MCF 10A (cell line): ENCODE results near the gene LARP6. TPM values are rescaled to one million over a fixed set of nuclear protein-coding genes. Genes with fewer than 3 reads are reported as not detected.
"Not testable (repeated sequence)": the region's sequence is repeated elsewhere in the genome, so short reads cannot be mapped to it uniquely, and the experiment has no call there.

Experiments used
- BruUV-seq: library from RNA; stranded (reverse); fragments of 400-500 nt; replicated peaks from 2 replicates; lab custom pipeline; 2021; lab: Mats Ljungman, UMichigan
- CTCF ChIA-PET: fragments of 300-600 bp; sonication (Branson Sonifier 250); formaldehyde crosslinking; extraction: SDS; loops from one replicate; lab custom pipeline; 2021; ENCODE audit warnings: antibody characterized with exemption, inconsistent platforms; lab: Yijun Ruan, JAX
- POLR2A ChIA-PET: fragments of 300-600, 350-650 bp; sonication (Branson Sonifier 250); formaldehyde crosslinking; extraction: SDS; loops from one replicate; lab custom pipeline; 2020; ENCODE audit warnings: antibody characterized with exemption, inconsistent platforms; lab: Yijun Ruan, JAX
- DNase-seq: peaks from one replicate; pipeline ENCODE4 v3.0.0-alpha.2; 2018; ENCODE audit not compliant: unreplicated experiment
- H3K27ac Mint-ChIP-seq: one replicate; pipeline ENCODE4 v1.8.0; 2022; ENCODE audit warnings: mild to moderate bottlenecking, low read depth, mixed read lengths; ENCODE audit not compliant: unreplicated experiment
- H3K27me3 Mint-ChIP-seq: one replicate; pipeline ENCODE4 v1.8.0; 2022; ENCODE audit warnings: mixed read lengths; ENCODE audit not compliant: insufficient read depth, unreplicated experiment
- H3K36me3 Mint-ChIP-seq: one replicate; pipeline ENCODE4 v1.8.0; 2022; ENCODE audit warnings: mild to moderate bottlenecking, moderate library complexity, mixed read lengths; ENCODE audit not compliant: insufficient read depth, unreplicated experiment
- H3K4me1 Mint-ChIP-seq: one replicate; pipeline ENCODE4 v1.8.0; 2022; ENCODE audit warnings: mixed read lengths; ENCODE audit not compliant: insufficient read depth, unreplicated experiment
- H3K4me3 Mint-ChIP-seq: one replicate; pipeline ENCODE4 v1.8.0; 2022; ENCODE audit warnings: mild to moderate bottlenecking, moderate library complexity, mixed read lengths; ENCODE audit not compliant: unreplicated experiment
- H3K9me3 Mint-ChIP-seq: one replicate; pipeline ENCODE4 v1.8.0; 2022; ENCODE audit warnings: mixed read lengths; ENCODE audit not compliant: unreplicated experiment
- intact Hi-C: fragments of 100-400 bp; cut with micrococcal nuclease; formaldehyde crosslinking; loops from 2 replicates; pipeline ENCODE4 v1.14.1; 2022
- total RNA-seq: library from RNA; stranded (reverse); gene quantifications from 2 replicates; pipeline ENCODE4 v1.2.3, GENCODE V29; 2022
- TF ChIP-seq, protein P1 (sequence below): fragments of 200-600 bp; IDR thresholded peaks from one replicate; pipeline ENCODE4 v1.8.0; 2022; ENCODE audit warnings: antibody characterized with exemption, mild to moderate bottlenecking; ENCODE audit not compliant: unreplicated experiment

The LARP6 gene
- total RNA-seq, 1 experiment from 2014 or later, result 67.3 TPM

DNA sequence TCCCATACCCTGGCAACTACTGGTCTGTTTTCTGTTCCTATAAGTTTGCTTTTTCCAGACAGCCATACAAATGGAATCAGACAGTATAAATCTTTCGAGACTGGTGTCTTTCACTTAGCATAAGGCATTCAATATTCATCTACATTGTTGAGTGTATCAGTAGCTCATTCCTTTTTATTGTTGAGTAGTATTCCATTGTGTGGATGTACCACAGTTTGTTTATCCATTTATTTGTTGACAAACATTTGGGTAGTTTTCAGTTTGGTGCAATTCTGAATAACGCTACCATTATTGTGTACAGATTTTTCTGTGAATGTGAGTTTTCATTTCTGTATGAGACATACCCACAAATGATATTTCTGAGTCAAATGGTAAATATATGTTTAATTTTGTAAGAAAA lies 35.4 kb downstream of the LARP6 start:
- no peak for DNase-seq
- TF ChIP-seq, protein P1, sequence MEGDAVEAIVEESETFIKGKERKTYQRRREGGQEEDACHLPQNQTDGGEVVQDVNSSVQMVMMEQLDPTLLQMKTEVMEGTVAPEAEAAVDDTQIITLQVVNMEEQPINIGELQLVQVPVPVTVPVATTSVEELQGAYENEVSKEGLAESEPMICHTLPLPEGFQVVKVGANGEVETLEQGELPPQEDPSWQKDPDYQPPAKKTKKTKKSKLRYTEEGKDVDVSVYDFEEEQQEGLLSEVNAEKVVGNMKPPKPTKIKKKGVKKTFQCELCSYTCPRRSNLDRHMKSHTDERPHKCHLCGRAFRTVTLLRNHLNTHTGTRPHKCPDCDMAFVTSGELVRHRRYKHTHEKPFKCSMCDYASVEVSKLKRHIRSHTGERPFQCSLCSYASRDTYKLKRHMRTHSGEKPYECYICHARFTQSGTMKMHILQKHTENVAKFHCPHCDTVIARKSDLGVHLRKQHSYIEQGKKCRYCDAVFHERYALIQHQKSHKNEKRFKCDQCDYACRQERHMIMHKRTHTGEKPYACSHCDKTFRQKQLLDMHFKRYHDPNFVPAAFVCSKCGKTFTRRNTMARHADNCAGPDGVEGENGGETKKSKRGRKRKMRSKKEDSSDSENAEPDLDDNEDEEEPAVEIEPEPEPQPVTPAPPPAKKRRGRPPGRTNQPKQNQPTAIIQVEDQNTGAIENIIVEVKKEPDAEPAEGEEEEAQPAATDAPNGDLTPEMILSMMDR, result no peak
- Mint-ChIP-seq H3K4me3 (no peak overlapping the region), H3K36me3 (no peaks in the 10 kb centered on the region), H3K4me1 (no peaks in the 10 kb centered on the region), H3K27me3 (no peaks in the 10 kb centered on the region), H3K27ac (no peak overlapping the region), H3K9me3 (no peaks in the 10 kb centered on the region)
- CTCF ChIA-PET, result no interaction called here
- POLR2A ChIA-PET, result no interaction called here
- no TSS peak for BruUV-seq
- intact Hi-C loops, result no loop called here

DNA sequence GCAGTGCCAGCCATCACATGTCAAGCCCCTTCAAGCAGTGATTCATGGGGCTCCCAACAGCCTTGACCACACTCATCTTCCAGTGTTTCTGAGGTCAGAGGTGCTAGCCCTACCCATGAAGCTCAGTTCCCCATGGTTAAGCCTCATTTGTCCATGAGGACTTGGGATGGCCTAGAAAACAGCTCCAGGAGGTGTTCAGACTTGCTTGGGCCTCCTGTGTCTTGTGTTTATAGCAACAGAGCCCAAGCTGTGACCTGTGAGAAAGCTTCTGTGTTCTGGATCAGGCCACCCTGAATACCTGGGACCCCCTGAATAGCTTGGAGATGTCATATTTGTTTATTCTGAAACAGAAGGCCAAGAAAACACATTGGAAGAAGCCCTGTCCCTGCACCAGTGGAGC lies 36.7 kb downstream of the LARP6 start:
- DNase-seq, result no peak
- TF ChIP-seq, protein P1, result no peak
- H3K4me3 Mint-ChIP-seq, result no peak overlapping the region
- BruUV-seq, result no TSS peak
- intact Hi-C loops, result no loop called here
- no peaks in the 10 kb centered on the region for H3K36me3 Mint-ChIP-seq
- POLR2A ChIA-PET, result interaction anchor here (1.3 to 1.4 kb wide), 2 partner anchors 60 to 100 kb away, joined by 3 read pairs; no protein-coding TSS in a partner anchor
- H3K27ac Mint-ChIP-seq, result no peak overlapping the region
- peaks cover 1% of the 10 kb centered on the region for H3K4me1 Mint-ChIP-seq
- H3K9me3 Mint-ChIP-seq, result no peaks in the 10 kb centered on the region
- H3K27me3 Mint-ChIP-seq, result no peaks in the 10 kb centered on the region
- CTCF ChIA-PET, result interaction anchor here (0.5 to 1.3 kb wide), 2 partner anchors 8 to 59 kb away, joined by 4 to 6 read pairs; no protein-coding TSS in a partner anchor

DNA sequence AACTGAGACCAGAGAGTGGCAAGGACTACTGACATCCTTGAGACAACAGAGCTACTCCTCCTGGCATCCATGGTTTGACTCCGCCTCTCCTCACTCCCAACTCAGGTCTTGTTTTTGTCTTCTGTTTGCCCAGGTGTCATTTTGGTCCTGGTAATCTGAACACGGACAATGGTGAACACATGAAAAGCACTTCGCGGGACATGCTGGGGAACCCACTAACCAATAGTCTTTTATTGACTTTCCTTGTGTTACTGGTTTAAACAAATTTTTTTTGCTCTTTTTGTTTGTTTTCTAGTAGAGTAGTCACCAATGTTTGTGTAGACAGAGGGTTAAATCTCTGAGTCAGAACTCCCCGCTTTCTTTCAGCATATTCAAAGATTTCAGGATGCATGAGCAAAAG lies 38.4 kb downstream of the LARP6 start:
- POLR2A ChIA-PET, result no interaction called here
- CTCF ChIA-PET, result interaction anchor here (1.3 to 1.9 kb wide), 3 partner anchors 9 to 143 kb away, joined by 3 to 10 read pairs (median 4); no protein-coding TSS in a partner anchor
- H3K4me1 Mint-ChIP-seq, result peaks cover 5% of the 10 kb centered on the region

GRCh38 chr15:70815011-70815410 lies 38.9 kb downstream of the LARP6 start:
- H3K27ac Mint-ChIP-seq, H3K27me3 Mint-ChIP-seq, BruUV-seq, H3K36me3 Mint-ChIP-seq, POLR2A ChIA-PET, DNase-seq, intact Hi-C loops, H3K9me3 Mint-ChIP-seq, H3K4me1 Mint-ChIP-seq, H3K4me3 Mint-ChIP-seq: not testable (repeated sequence)
- CTCF ChIA-PET, result interaction anchor here (1.3 to 1.9 kb wide), 3 partner anchors 10 to 142 kb away, joined by 3 to 10 read pairs (median 4); no protein-coding TSS in a partner anchor

More for the DNA sequence above, 38.4 kb downstream of the LARP6 start:
- Mint-ChIP-seq H3K27ac (no peak overlapping the region), H3K36me3 (no peaks in the 10 kb centered on the region), H3K9me3 (no peaks in the 10 kb centered on the region), H3K27me3 (no peaks in the 10 kb centered on the region), H3K4me3 (no peak overlapping the region)
- intact Hi-C loops, result no loop called here
- no TSS peak for BruUV-seq
- TF ChIP-seq, protein P1, result no peak
- no peak for DNase-seq
